Calu3 (cell line): Measurements from ENCODE around the gene PDHX. TPM values are rescaled to one million over a fixed set of nuclear protein-coding genes. Genes with fewer than 3 reads are reported as not detected.

Experiments
- BruUV-seq: library from RNA; stranded (reverse); fragments of 400-500 nt; replicated peaks from 2 replicates; lab custom pipeline; 2021; lab: Mats Ljungman, UMichigan
- CTCF ChIA-PET: fragments of 300-600 bp; sonication (Branson Sonifier 250); formaldehyde crosslinking; loops from one replicate; lab custom pipeline; 2022; ENCODE audit warnings: antibody characterized with exemption; lab: Charles Lee
- DNase-seq: peaks from one replicate; pipeline ENCODE4 v3.0.0; 2022
- H3K27ac Mint-ChIP-seq: one replicate; pipeline ENCODE4 v1.8.0; 2022; ENCODE audit warnings: mixed read lengths; ENCODE audit not compliant: unreplicated experiment
- H3K27me3 Mint-ChIP-seq: one replicate; pipeline ENCODE4 v1.8.0; 2022; ENCODE audit warnings: mixed read lengths; ENCODE audit not compliant: unreplicated experiment
- H3K36me3 Mint-ChIP-seq: one replicate; pipeline ENCODE4 v1.8.0; 2022; ENCODE audit warnings: mild to moderate bottlenecking, moderate library complexity, mixed read lengths; ENCODE audit not compliant: insufficient read depth, unreplicated experiment
- H3K4me1 Mint-ChIP-seq: one replicate; pipeline ENCODE4 v1.8.0; 2022; ENCODE audit warnings: mild to moderate bottlenecking, low read depth, mixed read lengths; ENCODE audit not compliant: unreplicated experiment
- H3K4me3 Mint-ChIP-seq: one replicate; pipeline ENCODE4 v1.8.0; 2022; ENCODE audit warnings: mild to moderate bottlenecking, low read depth, moderate library complexity, mixed read lengths; ENCODE audit not compliant: unreplicated experiment
- H3K9me3 Mint-ChIP-seq: one replicate; pipeline ENCODE4 v1.8.0; 2022; ENCODE audit warnings: low read depth, mixed read lengths; ENCODE audit not compliant: unreplicated experiment
- CTCF ChIP-seq: fragments of 200-600 bp; IDR thresholded peaks from one replicate; pipeline ENCODE4 v1.8.0; 2022; ENCODE audit warnings: antibody characterized with exemption; ENCODE audit not compliant: unreplicated experiment
- intact Hi-C: fragments of 100-400 bp; cut with micrococcal nuclease; formaldehyde crosslinking; loops from one replicate; pipeline ENCODE4 v1.10.0; 2022; ENCODE audit not compliant: unreplicated experiment
- total RNA-seq: library from RNA; stranded (reverse); gene quantifications from 2 replicates; pipeline ENCODE4 v1.2.3, GENCODE V29; 2022

Gene PDHX
- total RNA-seq, 1 experiment from 2014 or later: 47.6 TPM

- no peak for TF ChIP-seq CTCF
- Mint-ChIP-seq H3K4me3 (no peak overlapping the region), H3K4me1 (peaks cover 36% of the 10 kb centered on the region), H3K27me3 (no peaks in the 10 kb centered on the region), H3K9me3 (peaks cover 3% of the 10 kb centered on the region), H3K27ac (no peak overlapping the region), H3K36me3 (peaks cover 16% of the 10 kb centered on the region)
- BruUV-seq: no TSS peak
- DNase-seq: no peak
- intact Hi-C loops: no loop called here
- CTCF ChIA-PET: no interaction called here
These were observed 68.1 kb downstream of the PDHX start for GRCh38 chr11:34984514-34984913.

- no peaks in the 10 kb centered on the region for H3K27me3 Mint-ChIP-seq
- peak overlapping the region; percentile 55 for H3K27ac Mint-ChIP-seq
- CTCF ChIA-PET: interaction anchor here (0.7 kb wide), 1 partner anchor 10 kb away, joined by 4 read pairs; no protein-coding TSS in a partner anchor
- intact Hi-C loops: no loop called here
- H3K4me1 Mint-ChIP-seq: peaks cover 34% of the 10 kb centered on the region
- peaks cover 3% of the 10 kb centered on the region for H3K9me3 Mint-ChIP-seq
- peak; percentile 21 for DNase-seq
- peaks cover 11% of the 10 kb centered on the region for H3K36me3 Mint-ChIP-seq
- TF ChIP-seq CTCF: no peak
- BruUV-seq: no TSS peak
- H3K4me3 Mint-ChIP-seq: peak overlapping the region; percentile 22
These were observed 70.6 kb downstream of the PDHX start for GRCh38 chr11:34986883-34987520.

GRCh38 chr11:34987617-34988016 is 71.2 kb downstream of the PDHX start:
- BruUV-seq: no TSS peak
- no peak for TF ChIP-seq CTCF
- intact Hi-C loops: no loop called here
- Mint-ChIP-seq H3K9me3 (no peaks in the 10 kb centered on the region), H3K27ac (peak overlapping the region; percentile 55), H3K27me3 (no peaks in the 10 kb centered on the region), H3K4me1 (peaks cover 34% of the 10 kb centered on the region), H3K36me3 (peaks cover 11% of the 10 kb centered on the region), H3K4me3 (peak overlapping the region; percentile 22)
- CTCF ChIA-PET: interaction anchor here (0.7 kb wide), 1 partner anchor 11 kb away, joined by 4 read pairs; no protein-coding TSS in a partner anchor
- DNase-seq: no peak

GRCh38 chr11:34988294-34989255 is 72.2 kb downstream of the PDHX start:
- Mint-ChIP-seq H3K27me3 (no peaks in the 10 kb centered on the region), H3K36me3 (peaks cover 16% of the 10 kb centered on the region), H3K9me3 (no peaks in the 10 kb centered on the region), H3K4me3 (no peak overlapping the region), H3K27ac (no peak overlapping the region), H3K4me1 (peaks cover 34% of the 10 kb centered on the region)
- CTCF ChIA-PET: interaction anchor here (0.6 to 0.7 kb wide), 6 partner anchors 12 to 245 kb away, joined by 3 to 5 read pairs (median 3); no protein-coding TSS in a partner anchor
- no peak for DNase-seq
- intact Hi-C loops: no loop called here
- TF ChIP-seq CTCF: no peak
- BruUV-seq: no TSS peak
